Measurements from ENCODE around the gene C20orf173. TPM values are rescaled to one million over a fixed set of nuclear protein-coding genes. Genes with fewer than 3 reads are reported as not detected.
A peak's percentile ranks its signal among the peaks of the same experiment; 100 is the strongest.

C20orf173 gene
- total RNA-seq, 1 donor from 2014 or later, result not detected

- Mint-ChIP-seq H3K4me3 (ENCODE audit: unreplicated experiment) (no peak overlapping the region), H3K36me3 (ENCODE audit: low read depth) (peaks cover 27% of the 10 kb centered on the region), H3K27me3 (ENCODE audit: low read depth) (no peaks in the 10 kb centered on the region), H3K4me1 (ENCODE audit: low read depth) (no peaks in the 10 kb centered on the region), H3K27ac (ENCODE audit: unreplicated experiment) (no peak overlapping the region), H3K9me3 (ENCODE audit: low read depth) (peaks cover 6% of the 10 kb centered on the region)
- TF ChIP-seq, protein P1, sequence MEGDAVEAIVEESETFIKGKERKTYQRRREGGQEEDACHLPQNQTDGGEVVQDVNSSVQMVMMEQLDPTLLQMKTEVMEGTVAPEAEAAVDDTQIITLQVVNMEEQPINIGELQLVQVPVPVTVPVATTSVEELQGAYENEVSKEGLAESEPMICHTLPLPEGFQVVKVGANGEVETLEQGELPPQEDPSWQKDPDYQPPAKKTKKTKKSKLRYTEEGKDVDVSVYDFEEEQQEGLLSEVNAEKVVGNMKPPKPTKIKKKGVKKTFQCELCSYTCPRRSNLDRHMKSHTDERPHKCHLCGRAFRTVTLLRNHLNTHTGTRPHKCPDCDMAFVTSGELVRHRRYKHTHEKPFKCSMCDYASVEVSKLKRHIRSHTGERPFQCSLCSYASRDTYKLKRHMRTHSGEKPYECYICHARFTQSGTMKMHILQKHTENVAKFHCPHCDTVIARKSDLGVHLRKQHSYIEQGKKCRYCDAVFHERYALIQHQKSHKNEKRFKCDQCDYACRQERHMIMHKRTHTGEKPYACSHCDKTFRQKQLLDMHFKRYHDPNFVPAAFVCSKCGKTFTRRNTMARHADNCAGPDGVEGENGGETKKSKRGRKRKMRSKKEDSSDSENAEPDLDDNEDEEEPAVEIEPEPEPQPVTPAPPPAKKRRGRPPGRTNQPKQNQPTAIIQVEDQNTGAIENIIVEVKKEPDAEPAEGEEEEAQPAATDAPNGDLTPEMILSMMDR (IDR thresholded peaks at IDR 0.05), result no peak
- DNase-seq (ENCODE audit: low spot score), result no peak
Measured at GRCh38 chr20:35479798-35480197, 49.7 kb downstream of the C20orf173 start.

DNA sequence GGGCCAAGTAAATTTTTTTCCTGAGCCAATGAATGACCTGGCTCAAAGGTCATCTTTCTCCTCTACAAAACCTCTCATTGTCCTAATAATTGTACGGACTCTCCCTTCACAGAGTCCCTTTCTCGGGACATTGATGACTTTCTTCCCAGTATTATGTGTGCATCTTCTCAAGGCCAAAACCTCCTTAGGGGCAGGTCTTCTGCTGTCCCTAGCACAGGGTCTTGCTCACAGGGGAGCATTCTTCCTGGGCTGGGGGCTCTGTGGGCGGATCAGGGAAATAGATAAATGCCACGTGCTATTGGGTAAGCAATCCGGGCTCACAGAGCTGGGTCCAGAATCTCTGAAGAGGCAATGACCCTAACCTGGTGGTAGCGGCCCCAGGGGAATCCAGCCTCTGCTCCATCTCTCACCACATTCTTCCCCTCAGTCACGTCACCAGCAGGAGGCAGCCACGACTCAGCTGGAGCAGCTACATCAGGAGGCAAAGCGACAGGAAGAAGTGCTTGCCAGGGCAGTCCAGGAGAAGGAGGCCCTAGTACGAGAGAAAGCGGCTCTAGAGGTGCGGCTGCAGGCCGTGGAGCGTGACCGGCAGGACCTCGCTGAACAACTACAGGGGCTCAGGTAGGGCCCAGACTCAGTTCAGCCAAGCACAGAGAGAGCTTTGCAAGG, 50.5 kb downstream of the C20orf173 start:
- TF ChIP-seq, protein P1 (IDR thresholded peaks at IDR 0.05), result peak; percentile 37
- DNase-seq (ENCODE audit: low spot score), result no peak
- Mint-ChIP-seq H3K9me3 (ENCODE audit: low read depth) (peaks cover 4% of the 10 kb centered on the region), H3K36me3 (ENCODE audit: low read depth) (peaks cover 25% of the 10 kb centered on the region), H3K27me3 (ENCODE audit: low read depth) (no peaks in the 10 kb centered on the region), H3K4me3 (ENCODE audit: unreplicated experiment) (no peak overlapping the region), H3K4me1 (ENCODE audit: low read depth) (no peaks in the 10 kb centered on the region), H3K27ac (ENCODE audit: unreplicated experiment) (no peak overlapping the region)

Other genes starting within 250 kb of the C20orf173 start
- gene EIF6, start 244.9 kb downstream of the C20orf173 start, total RNA-seq, result 117 to 125 TPM (median 123 TPM) in 3 replicates
- not detected in 3 replicates for gene FAM83C, start 237.2 kb downstream of the C20orf173 start, total RNA-seq
- gene UQCC1, start 117.7 kb downstream of the C20orf173 start, total RNA-seq, result 30.4 to 42.5 TPM (median 31.7 TPM) in 3 replicates
- 1.7 to 3.5 TPM (median 3.4 TPM) in 3 replicates for gene GDF5, start 91.4 kb downstream of the C20orf173 start, total RNA-seq
- gene CEP250, start 74.1 kb downstream of the C20orf173 start, total RNA-seq, result 33.1 to 43.6 TPM (median 38.4 TPM) in 3 replicates
- 203 to 278 TPM (median 208 TPM) in 3 replicates for gene ERGIC3, start 12.4 kb upstream of the C20orf173 start, total RNA-seq
- 1.9 to 8.8 TPM (median 8.6 TPM) in 3 replicates for gene SPAG4, start 86.2 kb upstream of the C20orf173 start, total RNA-seq
- gene CPNE1, start 135.2 kb upstream of the C20orf173 start, total RNA-seq, result 127 to 142 TPM (median 142 TPM) in 3 replicates
- gene RBM12, start 135.2 kb upstream of the C20orf173 start, total RNA-seq, result 59.0 to 66.5 TPM (median 63.8 TPM) in 3 replicates
- 26.8 to 29.3 TPM (median 27.8 TPM) in 3 replicates for gene NFS1, start 169.7 kb upstream of the C20orf173 start, total RNA-seq
- 123 to 128 TPM (median 128 TPM) in 3 replicates for gene ROMO1, start 169.8 kb upstream of the C20orf173 start, total RNA-seq
- 217 to 277 TPM (median 238 TPM) in 3 replicates for gene RBM39, start 212.6 kb upstream of the C20orf173 start, total RNA-seq
- 42.2 to 46.1 TPM (median 44.6 TPM) in 3 replicates for gene PHF20, start 242.4 kb upstream of the C20orf173 start, total RNA-seq